Panc1 (cell line): ENCODE data around the gene ATG4A.

Source experiments
- CTCF ChIP-seq: fragments of 450-650 bp; IDR thresholded peaks from 2 replicates; pipeline ENCODE4 v1.5.1; 2017; ENCODE audit warnings: mild to moderate bottlenecking
- POLR2AphosphoS5 ChIP-seq: IDR thresholded peaks from 2 replicates; pipeline ENCODE4 v1.6.1; 2012; ENCODE audit warnings: mild to moderate bottlenecking, low read depth, low read length, moderate library complexity
- REST ChIP-seq, 2 experiments: IDR thresholded peaks; 2 replicates each; pipeline ENCODE4 v1.6.1; 2011 to 2012; ENCODE audit warnings: low read depth in 2 of 2, control low read depth in 1 of 2, low read length in 1 of 2, mild to moderate bottlenecking in 1 of 2, moderate library complexity in 1 of 2; ENCODE audit not compliant: insufficient read depth in 1 of 2
- SIN3A ChIP-seq: IDR thresholded peaks from 2 replicates; pipeline ENCODE4 v1.6.1; 2012; ENCODE audit warnings: low read depth, mild to moderate bottlenecking, low read length, moderate library complexity, borderline replicate concordance; ENCODE audit not compliant: insufficient read depth
- TCF7L2 ChIP-seq: IDR thresholded peaks from 2 replicates; pipeline ENCODE4 v1.6.1; 2011; ENCODE audit warnings: mild to moderate bottlenecking, low read depth, low read length, inconsistent platforms

GRCh38 chrX:108055546-108055945, 36.0 kb upstream of the ATG4A start:
- TF ChIP-seq CTCF (no peak), POLR2AphosphoS5 (no peak), REST (IDR thresholded peaks at IDR 0.05; ENCODE audit: insufficient read depth in 1 of 2, low read depth in 2 of 2, low read length in 1 of 2) (no peak), SIN3A (no peak), TCF7L2 (no peak)
